Activated naive CD4-positive, alpha-beta T cell treated with Interleukin-2 at 50 U/mL for 16 hours (primary cell): Measurements from ENCODE around the gene RABGGTA.
A peak's percentile ranks its signal among the peaks of the same experiment; 100 is the strongest.

Experiments
- DNase-seq: peaks from one replicate; pipeline ENCODE4 v3.0.0-alpha.2; 2020

RABGGTA gene

GRCh38 chr14:24300326-24300980 lies 29.1 kb upstream of the RABGGTA start:
- no peak for DNase-seq

- DNase-seq: peak; percentile 92
Measured at GRCh38 chr14:24299255-24300191, 28.1 kb upstream of the RABGGTA start, which contains the start of the genes DHRS1 and NOP9. Gene DHRS1 (minus strand): TSS chr14:24299780. CDS start chr14:24299106, 674 bp downstream. Gene NOP9 (plus strand): TSS chr14:24299850. CDS start chr14:24299955, 105 bp downstream.

- DNase-seq: no peak
Measured at GRCh38 chr14:24298892-24299254, 27.5 kb upstream of the RABGGTA start.

- no peak for DNase-seq
Measured at GRCh38 chr14:24297190-24297964, 26.0 kb upstream of the RABGGTA start.

DNA sequence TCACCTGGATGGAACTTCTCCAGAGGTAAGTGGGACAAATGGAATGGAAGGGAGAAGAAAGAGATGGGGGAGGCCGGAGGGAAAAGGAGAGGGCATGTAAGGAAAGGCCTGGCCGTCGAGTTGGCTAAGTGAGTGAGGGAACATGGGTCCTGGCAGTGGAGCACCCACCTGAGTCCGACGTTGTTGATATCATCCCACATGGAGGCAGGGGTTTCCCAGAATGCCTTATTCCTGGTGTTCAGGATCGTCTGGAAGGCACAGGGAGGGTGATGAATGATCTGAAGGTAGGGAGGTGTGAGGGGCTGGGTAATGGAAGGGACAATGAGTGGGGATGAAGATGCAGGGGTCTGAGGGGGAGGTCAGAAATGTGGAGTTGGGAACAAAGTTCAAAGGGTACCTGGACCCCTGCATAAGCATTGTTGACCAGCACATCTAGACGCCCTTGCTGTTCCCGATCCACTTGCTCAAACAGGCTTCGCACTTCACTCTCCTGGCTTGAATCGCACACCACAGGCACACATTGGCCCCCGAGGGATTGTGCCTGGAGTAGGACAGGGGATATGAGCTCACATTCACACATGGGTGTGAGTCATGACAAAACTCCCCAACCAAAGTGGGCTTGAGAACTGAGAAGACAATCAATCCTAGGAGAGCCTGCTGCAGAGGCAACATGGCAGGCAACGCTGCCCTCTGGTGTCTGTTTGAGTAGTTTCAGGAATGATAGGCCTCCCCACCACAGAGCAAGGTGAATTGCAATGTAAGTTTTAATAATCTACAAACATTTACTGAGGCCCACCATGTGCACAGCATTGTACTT lies 25.2 kb upstream of the RABGGTA start:
- peak; percentile 77 for DNase-seq

GRCh38 chr14:24293525-24293924 lies 22.1 kb upstream of the RABGGTA start:
- DNase-seq: no peak

DNA sequence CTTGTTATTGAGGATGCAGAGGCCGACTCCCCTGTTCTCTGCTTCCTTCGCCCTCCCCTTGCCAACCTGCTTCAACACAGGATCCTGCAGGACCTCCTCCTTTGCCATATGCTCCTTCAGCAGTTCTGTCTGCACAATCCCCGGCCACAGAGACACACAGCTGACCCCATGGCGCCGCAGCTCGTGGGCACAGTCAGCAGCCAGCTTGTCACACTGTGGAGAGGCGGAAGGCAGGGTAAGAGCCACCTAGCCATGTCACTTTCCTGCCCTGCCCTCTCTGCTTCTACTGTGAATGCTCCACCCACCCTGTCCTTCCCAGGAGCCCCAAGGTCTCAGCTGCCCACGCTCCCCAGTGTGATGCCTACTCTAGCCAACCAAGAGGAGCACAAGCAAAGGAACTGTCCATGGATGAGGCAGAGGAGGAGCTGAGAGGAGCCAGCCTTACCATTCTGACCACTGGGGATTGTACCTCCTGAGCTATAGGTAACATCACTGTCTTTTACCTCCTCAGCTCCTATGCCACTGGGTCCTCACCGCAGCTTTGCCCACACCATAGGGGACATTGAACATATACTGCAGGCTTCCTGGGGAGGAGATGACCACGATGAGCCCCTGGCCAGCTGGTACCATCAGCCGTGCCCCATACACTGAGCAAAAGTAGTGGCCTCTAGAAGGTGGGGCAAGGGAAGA lies 20.9 kb upstream of the RABGGTA start:
- no peak for DNase-seq

- no peak for DNase-seq
Measured at GRCh38 chr14:24291446-24292117, 20.2 kb upstream of the RABGGTA start.

DNA sequence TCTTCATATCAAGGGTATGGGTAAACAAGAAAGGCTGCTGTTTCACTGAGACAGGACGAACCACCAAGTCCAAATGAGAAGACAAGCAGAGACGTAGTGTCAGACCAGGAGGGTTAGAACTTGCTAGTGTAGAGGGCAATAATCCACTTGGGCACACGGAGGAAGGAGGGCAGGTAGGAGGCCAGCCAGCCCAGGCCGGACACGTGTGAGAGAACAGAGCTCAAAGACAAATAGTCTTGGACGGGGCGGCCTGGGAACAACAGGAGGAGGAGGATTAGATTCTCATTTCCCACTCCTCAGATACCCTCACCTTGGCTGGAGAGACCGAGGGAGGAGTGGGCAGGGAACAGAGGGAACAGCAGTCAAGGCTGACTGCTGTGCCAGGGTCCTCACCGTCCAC lies 19.3 kb upstream of the RABGGTA start:
- no peak for DNase-seq

DNA sequence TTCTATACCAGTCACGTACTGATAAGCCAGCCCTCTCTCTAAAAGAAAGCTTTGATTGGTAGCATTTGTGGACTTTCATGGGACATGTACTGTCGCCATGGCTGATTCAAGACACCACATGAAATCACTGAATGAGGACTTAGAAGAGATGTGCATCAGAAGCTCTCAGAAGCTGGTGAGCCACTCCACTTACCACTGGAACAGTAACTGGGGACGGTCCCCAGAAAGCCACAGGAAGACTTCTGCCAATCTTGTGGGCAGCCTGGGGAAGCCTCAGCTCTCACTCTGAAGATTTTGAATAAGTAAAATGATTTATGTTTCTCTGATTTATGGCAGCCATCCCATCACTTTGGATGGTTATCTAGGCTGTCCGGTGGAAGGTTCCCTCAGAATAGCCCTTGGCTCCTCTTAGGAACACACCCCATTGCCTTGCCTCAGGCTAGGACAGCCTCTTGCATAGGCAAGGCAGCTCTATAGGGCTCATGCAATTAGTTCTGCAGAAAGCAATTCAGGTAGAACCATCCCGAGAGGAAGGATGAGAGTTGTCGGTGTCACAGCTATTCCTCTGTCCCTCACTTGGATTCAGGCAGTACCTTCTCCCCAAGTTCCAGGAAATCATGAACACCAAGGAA lies 18.4 kb upstream of the RABGGTA start:
- DNase-seq: peak; percentile 65

DNA sequence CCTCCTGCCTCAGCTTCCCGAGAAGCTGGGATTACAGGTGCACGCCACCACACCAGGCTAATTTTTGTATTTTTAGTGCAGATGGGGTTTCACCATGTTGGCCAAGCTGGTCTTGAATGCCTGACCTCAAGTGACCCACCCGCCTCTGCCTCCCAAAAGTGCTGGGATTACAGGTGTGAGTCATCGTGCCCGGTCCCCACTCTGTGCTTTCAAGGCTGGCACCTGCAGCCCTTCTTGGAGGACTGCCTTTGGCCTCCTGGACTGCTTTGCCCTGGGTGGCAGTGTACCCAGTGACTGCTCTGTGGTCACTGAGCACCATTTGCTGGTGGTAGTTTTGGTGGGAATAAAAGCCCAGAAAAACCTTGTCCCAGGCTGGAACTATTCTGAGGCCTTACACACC lies 15.6 kb upstream of the RABGGTA start:
- DNase-seq: no peak

DNA sequence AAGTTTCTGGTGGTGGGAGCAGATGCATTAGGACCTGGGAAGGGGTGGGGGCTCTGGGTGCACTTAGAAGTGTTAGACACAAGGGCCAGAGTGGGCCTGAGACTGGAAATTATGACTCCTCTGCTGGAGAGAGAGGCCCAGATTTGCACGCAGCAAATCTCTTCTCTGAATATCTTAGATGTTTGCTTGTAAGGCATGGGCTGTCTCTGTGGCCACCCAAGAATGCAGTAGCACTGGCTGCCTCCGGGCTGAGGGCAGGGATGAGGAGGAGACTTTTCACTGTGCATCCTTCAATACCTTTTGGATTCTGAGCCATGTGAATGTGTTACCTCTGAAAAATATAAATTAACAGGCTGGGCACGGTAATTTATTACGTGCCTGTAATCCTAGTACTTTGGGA lies 14.0 kb upstream of the RABGGTA start:
- no peak for DNase-seq

GRCh38 chr14:24284501-24285035 lies 13.2 kb upstream of the RABGGTA start:
- DNase-seq: no peak

GRCh38 chr14:24283796-24284460 lies 12.5 kb upstream of the RABGGTA start:
- DNase-seq: no peak

DNA sequence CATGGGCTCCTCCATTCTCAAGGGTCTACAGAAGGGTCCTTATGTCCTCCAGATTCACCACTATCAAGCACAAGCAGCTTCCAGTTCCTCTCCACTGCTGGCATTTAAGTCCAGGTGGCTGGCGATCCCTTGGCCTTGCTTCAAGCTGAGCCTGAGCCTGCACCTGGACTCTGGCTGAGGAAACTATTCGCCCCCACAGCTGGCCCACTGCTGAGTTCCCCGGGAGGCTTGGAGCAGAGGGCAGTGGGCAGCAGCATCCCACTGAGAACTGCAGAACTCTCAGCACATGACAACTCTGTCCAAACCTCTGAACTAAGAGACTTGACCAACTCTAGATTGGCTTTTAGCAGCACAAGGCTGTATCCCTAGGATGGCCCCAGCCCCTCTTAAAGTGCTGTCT lies 11.3 kb upstream of the RABGGTA start:
- DNase-seq: no peak

GRCh38 chr14:24281636-24282035 lies 10.2 kb upstream of the RABGGTA start:
- no peak for DNase-seq

DNA sequence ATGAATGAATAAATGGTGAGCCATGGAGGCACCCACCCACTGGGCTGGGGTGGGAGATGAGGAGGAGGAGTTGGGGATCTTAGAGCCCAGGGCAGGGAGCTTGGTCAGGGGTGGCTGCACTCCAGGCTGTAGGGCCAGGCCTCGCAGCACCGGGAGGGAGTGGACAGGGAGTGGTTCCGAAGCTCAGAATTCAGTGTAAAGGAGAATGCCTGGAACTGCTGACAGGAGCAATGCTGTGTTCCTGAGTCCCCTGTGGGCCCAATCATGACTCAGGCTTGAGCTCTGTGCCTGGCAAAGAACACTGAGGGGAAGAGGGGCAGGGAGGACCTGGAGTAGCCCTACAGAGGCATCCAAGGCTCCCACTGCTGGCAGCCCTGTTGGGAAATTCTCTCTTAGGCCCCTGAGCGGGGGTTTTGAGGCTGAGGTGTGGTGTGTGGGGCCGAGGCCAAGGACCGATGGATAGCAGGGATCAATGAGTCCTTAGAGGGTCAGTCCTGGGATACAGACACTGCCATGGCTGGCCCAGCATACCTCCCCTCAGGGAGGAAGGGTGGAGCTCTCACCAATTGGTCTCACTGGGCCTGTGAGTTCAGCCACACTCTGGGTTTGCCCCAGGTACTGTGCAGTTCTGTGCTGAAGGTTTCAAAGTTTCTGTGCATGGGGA lies 9.5 kb upstream of the RABGGTA start:
- DNase-seq: no peak

GRCh38 chr14:24279301-24280186 lies 8.1 kb upstream of the RABGGTA start:
- DNase-seq: peak; percentile 51
